ENCODE measurements around the gene ZFYVE9.
"Not testable (repeated sequence)": the region's sequence is repeated elsewhere in the genome, so short reads cannot be mapped to it uniquely, and the experiment has no call there.

DNA sequence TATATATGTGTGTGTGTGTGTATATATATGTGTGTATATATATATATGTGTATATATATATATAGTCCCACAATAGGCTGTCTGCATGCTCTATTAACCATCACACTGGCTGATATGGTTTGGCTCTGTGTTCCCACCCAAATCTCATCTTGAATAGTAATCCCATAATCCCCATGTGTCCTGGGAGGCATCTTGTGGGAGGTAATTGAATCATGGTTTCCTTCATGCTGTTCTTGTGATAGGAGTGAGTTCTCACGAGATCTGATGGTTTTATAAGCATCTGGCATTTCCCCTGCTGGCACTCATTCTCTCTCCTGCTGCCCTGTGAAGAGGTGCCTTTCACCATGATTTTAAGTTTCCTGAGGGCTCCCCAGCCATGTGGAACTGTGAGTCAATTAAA, 228.0 kb downstream of the ZFYVE9 start:
- TF ChIP-seq RAD21 (IDR thresholded peaks at IDR 0.05 in 1 of 2, conservative IDR thresholded peaks at IDR 0.05 in 1 of 2; ENCODE audit: low read depth in 2 of 2, low read length in 2 of 2); EGR1 (IDR thresholded peaks at IDR 0.05; ENCODE audit: borderline replicate concordance, low read depth, low read length); SUZ12 (IDR thresholded peaks at IDR 0.05; ENCODE audit: low read length); CREB1 (IDR thresholded peaks at IDR 0.05); RFX5 (IDR thresholded peaks at IDR 0.05; ENCODE audit: borderline replicate concordance, low read depth, low read length): not testable (repeated sequence)
- TF ChIP-seq, protein P1, sequence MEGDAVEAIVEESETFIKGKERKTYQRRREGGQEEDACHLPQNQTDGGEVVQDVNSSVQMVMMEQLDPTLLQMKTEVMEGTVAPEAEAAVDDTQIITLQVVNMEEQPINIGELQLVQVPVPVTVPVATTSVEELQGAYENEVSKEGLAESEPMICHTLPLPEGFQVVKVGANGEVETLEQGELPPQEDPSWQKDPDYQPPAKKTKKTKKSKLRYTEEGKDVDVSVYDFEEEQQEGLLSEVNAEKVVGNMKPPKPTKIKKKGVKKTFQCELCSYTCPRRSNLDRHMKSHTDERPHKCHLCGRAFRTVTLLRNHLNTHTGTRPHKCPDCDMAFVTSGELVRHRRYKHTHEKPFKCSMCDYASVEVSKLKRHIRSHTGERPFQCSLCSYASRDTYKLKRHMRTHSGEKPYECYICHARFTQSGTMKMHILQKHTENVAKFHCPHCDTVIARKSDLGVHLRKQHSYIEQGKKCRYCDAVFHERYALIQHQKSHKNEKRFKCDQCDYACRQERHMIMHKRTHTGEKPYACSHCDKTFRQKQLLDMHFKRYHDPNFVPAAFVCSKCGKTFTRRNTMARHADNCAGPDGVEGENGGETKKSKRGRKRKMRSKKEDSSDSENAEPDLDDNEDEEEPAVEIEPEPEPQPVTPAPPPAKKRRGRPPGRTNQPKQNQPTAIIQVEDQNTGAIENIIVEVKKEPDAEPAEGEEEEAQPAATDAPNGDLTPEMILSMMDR (IDR thresholded peaks at IDR 0.05; ENCODE audit: control extremely low read depth in 1 of 3, insufficient read depth in 1 of 3, low read depth in 1 of 3, low read length in 3 of 3), result not testable (repeated sequence)

All from H1 (cell line).